Nasal cavity respiratory epithelium epithelial cell of viscerocranial mucosa (primary cell): ENCODE measurements around the gene TUBB1. TPM values are rescaled to one million over a fixed set of nuclear protein-coding genes. Genes with fewer than 3 reads are reported as not detected.

Experiments
- total RNA-seq: library from RNA; depleted of rRNA; stranded (reverse); fragments of >200 nt; gene quantifications from 2 replicates; pipeline ENCODE4 v1.2.3, GENCODE V29; 2014

Gene TUBB1
- total RNA-seq: not detected in 2 replicates

GRCh38 chr20:59019217-59019616 is at the start of gene TUBB1:
TSS of gene TUBB1 (plus strand) at chr20:59019429. CDS start at chr20:59019523, 94 bp downstream.

GRCh38 chr20:58980711-58981627 is 38.3 kb upstream of the TUBB1 start, which contains the start of gene NELFCD:
TSS of gene NELFCD (plus strand) at chr20:58981256. CDS start at chr20:58981310, 54 bp downstream.

DNA sequence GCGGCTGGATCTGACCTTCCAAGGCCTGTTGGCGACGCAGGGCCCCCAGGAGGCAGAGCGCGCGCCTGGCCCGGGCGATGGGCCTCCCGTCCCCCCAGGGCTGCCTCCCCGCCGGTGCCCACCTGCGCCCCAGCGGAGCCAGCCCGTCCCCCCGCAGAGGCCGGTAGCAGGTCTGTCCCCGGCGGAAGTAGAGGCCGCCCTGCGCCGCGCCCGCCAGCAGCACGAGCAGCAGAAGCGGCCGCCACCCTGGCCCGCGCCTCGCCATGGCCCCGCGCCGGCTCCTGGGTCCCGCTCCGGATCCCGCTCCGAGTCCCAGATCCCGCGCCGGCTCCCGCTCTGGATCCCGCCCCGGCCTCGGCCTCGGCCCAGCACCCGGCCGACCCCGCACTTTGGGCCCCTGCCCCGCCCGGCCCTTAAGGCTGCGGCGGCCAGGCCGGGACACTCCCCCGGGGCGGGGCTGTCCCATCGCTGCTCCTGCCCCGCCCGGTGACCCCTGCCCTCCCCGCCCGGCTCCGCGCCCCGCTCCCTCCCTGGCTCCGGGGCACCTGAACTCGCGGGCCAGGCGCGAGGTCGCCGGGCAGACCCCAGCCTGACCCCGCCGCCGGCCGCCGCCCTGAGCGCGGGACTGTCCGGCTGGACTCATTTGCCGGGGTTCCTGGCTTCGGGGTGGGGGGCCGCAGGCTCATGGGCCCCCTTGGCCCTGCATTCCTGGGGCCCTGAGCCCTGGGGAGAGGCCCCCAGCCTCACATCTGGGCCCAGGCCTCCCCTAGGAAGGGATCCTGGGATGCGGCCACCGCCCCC is 12.2 kb upstream of the TUBB1 start, which contains the start of gene CTSZ:
Gene CTSZ (minus strand): TSS at position 391 of the 801 bp plus-strand sequence. CDS start 126 bp downstream, at position 265.

GRCh38 chr20:59032023-59032712 is 12.9 kb downstream of the TUBB1 start, which contains the start of gene ATP5F1E:
TSS of gene ATP5F1E (minus strand) at chr20:59032335. CDS start at chr20:59032251, 84 bp downstream.

DNA sequence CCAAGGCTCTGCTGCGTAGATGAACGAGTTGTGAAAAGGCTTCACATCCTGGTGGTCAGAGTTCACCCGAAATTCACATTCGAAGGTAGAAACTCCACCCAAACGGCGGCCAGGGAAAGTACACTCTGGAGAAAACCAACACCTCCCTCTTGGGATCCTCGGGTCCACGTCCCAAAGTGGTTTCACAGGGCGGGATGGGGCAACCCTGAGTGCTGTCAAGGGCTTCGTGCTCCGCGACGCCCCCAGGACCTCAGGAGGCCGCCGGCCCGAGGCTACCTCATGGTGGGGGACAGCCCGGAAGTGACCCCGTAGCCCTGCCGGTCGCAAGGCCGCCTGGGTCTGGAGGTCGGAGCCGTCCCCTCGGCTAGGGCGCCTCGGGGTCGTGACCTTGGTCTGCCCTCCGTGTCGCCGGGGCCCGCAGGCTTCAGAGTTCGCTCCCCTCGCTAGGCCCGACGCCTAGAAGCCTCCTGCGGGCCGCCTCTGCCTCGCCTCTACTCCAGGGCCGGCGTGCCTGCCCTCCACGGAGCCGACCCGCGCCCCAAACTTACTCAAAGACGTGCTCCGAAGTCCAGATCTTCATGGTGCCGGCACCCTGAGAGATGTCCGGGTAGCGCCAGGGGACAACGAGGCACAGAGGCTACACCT is 23.0 kb downstream of the TUBB1 start, which contains the start of gene PRELID3B:
Gene PRELID3B (minus strand): TSS at position 636 of the 645 bp plus-strand sequence. CDS start 56 bp downstream, at position 580.

Other genes starting within 250 kb of the TUBB1 start
- under 0.01 and 0.28 TPM in 2 replicates for gene GNAS-AS1, start 168.5 kb upstream of the TUBB1 start, total RNA-seq
- 226 and 567 TPM in 2 replicates for gene GNAS, start 166.7 kb upstream of the TUBB1 start, total RNA-seq
- gene NELFCD, start 38.2 kb upstream of the TUBB1 start, total RNA-seq: 28.4 and 61.2 TPM in 2 replicates
- 57.4 and 119 TPM in 2 replicates for gene CTSZ, start 12.2 kb upstream of the TUBB1 start, total RNA-seq
- gene ATP5F1E, start 12.9 kb downstream of the TUBB1 start, total RNA-seq: 25.9 and 28.4 TPM in 2 replicates
- gene PRELID3B, start 23.4 kb downstream of the TUBB1 start, total RNA-seq: 107 and 193 TPM in 2 replicates
- not detected in 2 replicates for gene ZNF831, start 144.4 kb downstream of the TUBB1 start, total RNA-seq